Calu3 (cell line): ENCODE data around the gene LMBRD2. TPM values are rescaled to one million over a fixed set of nuclear protein-coding genes. Genes with fewer than 3 reads are reported as not detected.

Experiments
- BruUV-seq: library from RNA; stranded (reverse); fragments of 400-500 nt; replicated peaks from 2 replicates; lab custom pipeline; 2021; lab: Mats Ljungman, UMichigan
- CTCF ChIA-PET: fragments of 300-600 bp; sonication (Branson Sonifier 250); formaldehyde crosslinking; loops from one replicate; lab custom pipeline; 2022; ENCODE audit warnings: antibody characterized with exemption; lab: Charles Lee
- DNase-seq: peaks from one replicate; pipeline ENCODE4 v3.0.0; 2022
- H3K27ac Mint-ChIP-seq: one replicate; pipeline ENCODE4 v1.8.0; 2022; ENCODE audit warnings: mixed read lengths; ENCODE audit not compliant: unreplicated experiment
- H3K27me3 Mint-ChIP-seq: one replicate; pipeline ENCODE4 v1.8.0; 2022; ENCODE audit warnings: mixed read lengths; ENCODE audit not compliant: unreplicated experiment
- H3K36me3 Mint-ChIP-seq: one replicate; pipeline ENCODE4 v1.8.0; 2022; ENCODE audit warnings: mild to moderate bottlenecking, moderate library complexity, mixed read lengths; ENCODE audit not compliant: insufficient read depth, unreplicated experiment
- H3K4me1 Mint-ChIP-seq: one replicate; pipeline ENCODE4 v1.8.0; 2022; ENCODE audit warnings: mild to moderate bottlenecking, low read depth, mixed read lengths; ENCODE audit not compliant: unreplicated experiment
- H3K4me3 Mint-ChIP-seq: one replicate; pipeline ENCODE4 v1.8.0; 2022; ENCODE audit warnings: mild to moderate bottlenecking, low read depth, moderate library complexity, mixed read lengths; ENCODE audit not compliant: unreplicated experiment
- H3K9me3 Mint-ChIP-seq: one replicate; pipeline ENCODE4 v1.8.0; 2022; ENCODE audit warnings: low read depth, mixed read lengths; ENCODE audit not compliant: unreplicated experiment
- intact Hi-C: fragments of 100-400 bp; cut with micrococcal nuclease; formaldehyde crosslinking; loops from one replicate; pipeline ENCODE4 v1.10.0; 2022; ENCODE audit not compliant: unreplicated experiment
- total RNA-seq: library from RNA; stranded (reverse); gene quantifications from 2 replicates; pipeline ENCODE4 v1.2.3, GENCODE V29; 2022
- TF ChIP-seq, protein P1 (sequence below): fragments of 200-600 bp; IDR thresholded peaks from one replicate; pipeline ENCODE4 v1.8.0; 2022; ENCODE audit warnings: antibody characterized with exemption; ENCODE audit not compliant: unreplicated experiment

LMBRD2 gene
- total RNA-seq, 1 experiment from 2014 or later: 12.1 TPM

DNA sequence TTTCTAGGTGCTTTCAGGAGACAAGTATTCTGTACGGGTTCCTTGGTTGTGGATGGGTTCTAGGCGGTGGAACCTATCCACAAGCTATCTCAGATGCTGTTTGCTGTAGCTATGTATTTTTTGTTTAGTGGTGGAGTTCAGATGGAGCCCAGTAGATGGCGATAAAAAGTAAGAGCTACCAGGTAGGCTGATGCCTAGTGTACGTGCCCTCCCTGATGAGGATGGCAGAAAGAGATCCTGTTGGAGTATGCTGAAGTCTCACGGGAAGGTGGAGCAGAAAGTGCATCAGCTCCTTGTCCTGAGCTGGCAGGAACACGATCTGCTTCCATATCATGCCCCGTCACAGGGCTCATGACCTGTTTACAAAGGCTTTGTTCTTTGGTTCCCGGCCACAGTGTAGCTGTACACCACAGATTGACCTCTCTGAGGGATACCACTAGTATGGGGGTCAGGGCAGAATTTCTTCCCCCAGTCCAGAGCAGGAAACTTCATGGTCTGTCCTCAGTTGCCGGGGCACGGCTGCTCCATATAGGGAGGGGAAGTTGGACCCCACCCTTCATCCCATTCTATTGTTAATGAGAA is 72.4 kb downstream of the LMBRD2 start:
- H3K27ac Mint-ChIP-seq: no peak overlapping the region
- H3K9me3 Mint-ChIP-seq: no peaks in the 10 kb centered on the region
- H3K4me1 Mint-ChIP-seq: no peaks in the 10 kb centered on the region

GRCh38 chr5:36078430-36078829 is 73.3 kb downstream of the LMBRD2 start:
- no TSS peak for BruUV-seq
- DNase-seq: no peak
- Mint-ChIP-seq H3K27me3 (peaks cover 30% of the 10 kb centered on the region), H3K27ac (no peak overlapping the region), H3K4me1 (no peaks in the 10 kb centered on the region), H3K4me3 (no peak overlapping the region), H3K9me3 (no peaks in the 10 kb centered on the region), H3K36me3 (no peaks in the 10 kb centered on the region)
- intact Hi-C loops: loop anchor here (2.0 to 10.0 kb wide), 4 partner anchors 74 to 616 kb away; partner anchors contain the start of genes LMBRD2 and SKP2
- TF ChIP-seq, protein P1, sequence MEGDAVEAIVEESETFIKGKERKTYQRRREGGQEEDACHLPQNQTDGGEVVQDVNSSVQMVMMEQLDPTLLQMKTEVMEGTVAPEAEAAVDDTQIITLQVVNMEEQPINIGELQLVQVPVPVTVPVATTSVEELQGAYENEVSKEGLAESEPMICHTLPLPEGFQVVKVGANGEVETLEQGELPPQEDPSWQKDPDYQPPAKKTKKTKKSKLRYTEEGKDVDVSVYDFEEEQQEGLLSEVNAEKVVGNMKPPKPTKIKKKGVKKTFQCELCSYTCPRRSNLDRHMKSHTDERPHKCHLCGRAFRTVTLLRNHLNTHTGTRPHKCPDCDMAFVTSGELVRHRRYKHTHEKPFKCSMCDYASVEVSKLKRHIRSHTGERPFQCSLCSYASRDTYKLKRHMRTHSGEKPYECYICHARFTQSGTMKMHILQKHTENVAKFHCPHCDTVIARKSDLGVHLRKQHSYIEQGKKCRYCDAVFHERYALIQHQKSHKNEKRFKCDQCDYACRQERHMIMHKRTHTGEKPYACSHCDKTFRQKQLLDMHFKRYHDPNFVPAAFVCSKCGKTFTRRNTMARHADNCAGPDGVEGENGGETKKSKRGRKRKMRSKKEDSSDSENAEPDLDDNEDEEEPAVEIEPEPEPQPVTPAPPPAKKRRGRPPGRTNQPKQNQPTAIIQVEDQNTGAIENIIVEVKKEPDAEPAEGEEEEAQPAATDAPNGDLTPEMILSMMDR: no peak
- CTCF ChIA-PET: interaction anchor here (0.6 to 1.6 kb wide), 13 partner anchors 8 to 618 kb away, joined by 3 to 11 read pairs (median 4); partner anchors contain the start of genes LMBRD2 and SKP2

More for the DNA sequence above, 72.4 kb downstream of the LMBRD2 start:
- no peak overlapping the region for H3K4me3 Mint-ChIP-seq
- CTCF ChIA-PET: interaction anchor here (0.6 to 1.6 kb wide), 16 partner anchors 9 to 617 kb away, joined by 3 to 11 read pairs (median 4); partner anchors contain the start of genes LMBRD2 and SKP2
- peaks cover 39% of the 10 kb centered on the region for H3K27me3 Mint-ChIP-seq
- intact Hi-C loops: loop anchor here (2.0 to 10.0 kb wide), 4 partner anchors 73 to 616 kb away; partner anchors contain the start of genes LMBRD2 and SKP2
- DNase-seq: peak; percentile 53
- TF ChIP-seq, protein P1: peak; percentile 66
- H3K36me3 Mint-ChIP-seq: no peaks in the 10 kb centered on the region
- no TSS peak for BruUV-seq

DNA sequence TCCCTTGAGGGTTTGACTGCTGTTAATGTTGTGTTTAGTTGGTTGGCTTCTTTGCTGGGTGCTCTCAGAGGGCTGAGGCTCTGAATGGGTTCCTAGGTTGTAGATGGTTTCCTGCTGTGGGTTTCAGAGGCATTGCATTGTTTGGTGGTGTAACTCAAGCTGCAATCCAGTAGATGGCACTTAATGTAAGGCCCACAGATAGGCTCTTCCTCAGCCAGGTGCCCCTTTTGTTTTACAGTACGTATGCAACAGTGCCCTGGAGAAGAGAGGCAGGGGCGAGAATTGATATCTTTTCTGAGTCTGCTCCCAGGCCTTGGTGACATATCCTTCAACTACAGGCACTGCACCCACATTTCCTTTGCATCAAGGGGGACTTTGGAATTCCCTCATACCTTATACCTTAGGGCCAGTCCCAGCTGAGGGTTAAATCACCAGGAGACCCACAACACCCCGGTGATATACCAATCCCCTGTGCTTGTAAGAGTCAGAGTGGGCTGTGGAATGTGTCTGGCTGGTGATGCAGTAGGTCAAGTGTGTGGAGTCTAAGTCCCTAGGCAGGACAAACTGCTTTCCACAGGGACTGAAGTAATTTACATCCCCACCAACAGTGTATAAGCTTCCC is 78.0 kb downstream of the LMBRD2 start:
- H3K9me3 Mint-ChIP-seq: no peaks in the 10 kb centered on the region
- no peak for DNase-seq
- peaks cover 36% of the 10 kb centered on the region for H3K27me3 Mint-ChIP-seq
- no peak overlapping the region for H3K27ac Mint-ChIP-seq
- H3K4me3 Mint-ChIP-seq: no peak overlapping the region
- CTCF ChIA-PET: no interaction called here
- no TSS peak for BruUV-seq
- TF ChIP-seq, protein P1: no peak
- H3K36me3 Mint-ChIP-seq: peaks cover 4% of the 10 kb centered on the region
- intact Hi-C loops: loop anchor here (10.0 kb wide), 2 partner anchors 321 to 621 kb away; no protein-coding TSS in a partner anchor
- peaks cover 11% of the 10 kb centered on the region for H3K4me1 Mint-ChIP-seq

DNA sequence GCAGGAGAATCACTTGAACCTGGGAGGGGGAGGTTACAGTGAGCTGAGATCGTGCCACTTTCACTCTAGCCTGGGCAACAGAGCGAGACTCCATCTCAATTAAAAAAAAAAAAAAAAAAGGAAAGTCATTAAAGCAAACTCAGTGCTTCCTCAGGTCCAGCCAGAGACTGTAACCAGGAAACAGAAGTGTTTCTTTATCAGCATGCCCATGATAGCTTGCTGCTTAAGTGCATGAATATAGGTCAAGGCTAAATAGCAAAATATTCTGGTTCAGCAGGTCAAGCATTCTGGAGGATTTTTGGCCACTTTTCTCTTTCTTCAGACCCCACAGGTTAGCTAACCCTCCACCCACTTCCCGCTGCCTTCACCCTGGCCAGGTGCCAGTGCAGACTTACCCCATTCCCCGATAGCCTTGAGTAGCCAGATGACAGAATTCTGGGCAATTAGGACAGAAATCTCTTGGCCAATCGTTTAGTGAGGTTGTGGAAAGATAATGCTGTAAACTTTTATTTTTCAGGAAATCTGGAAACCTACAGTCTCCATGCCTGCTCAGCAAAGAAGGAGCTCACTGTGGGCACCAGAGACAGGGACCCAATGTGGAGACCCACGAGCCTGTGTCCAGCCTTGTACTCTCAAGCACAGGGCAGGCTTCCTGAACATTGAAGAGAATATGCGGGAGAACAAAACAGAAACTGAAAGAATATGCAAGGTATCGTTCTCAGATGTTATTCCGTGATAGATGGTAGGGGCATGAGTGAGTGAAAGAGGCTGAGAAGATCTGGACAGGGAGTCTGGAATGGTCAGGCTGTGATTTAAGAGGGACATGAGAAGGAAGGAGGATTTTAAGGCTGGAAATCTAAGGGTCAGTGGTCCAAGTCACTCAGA is 80.8 kb downstream of the LMBRD2 start:
- H3K4me3 Mint-ChIP-seq: peak overlapping the region; percentile 71
- CTCF ChIA-PET: interaction anchor here (1.5 kb wide), 1 partner anchor 8 kb away, joined by 7 read pairs; no protein-coding TSS in a partner anchor
- H3K27me3 Mint-ChIP-seq: peaks cover 33% of the 10 kb centered on the region
- intact Hi-C loops: loop anchor here (10.0 kb wide), 2 partner anchors 324 to 624 kb away; no protein-coding TSS in a partner anchor
- H3K27ac Mint-ChIP-seq: peak overlapping the region; percentile 30
- DNase-seq: no peak
- peaks cover 4% of the 10 kb centered on the region for H3K36me3 Mint-ChIP-seq
- no TSS peak for BruUV-seq
- H3K4me1 Mint-ChIP-seq: peaks cover 11% of the 10 kb centered on the region
- no peaks in the 10 kb centered on the region for H3K9me3 Mint-ChIP-seq
- TF ChIP-seq, protein P1: no peak
